Neural progenitor cell (in vitro differentiated cells): ENCODE data around the gene HSPB6. TPM values are rescaled to one million over a fixed set of nuclear protein-coding genes. Genes with fewer than 3 reads are reported as not detected.

Experiments used
- DNase-seq: peaks from one replicate; pipeline ENCODE4 v3.0.0-alpha.2; 2016; ENCODE audit warnings: low spot score
- H2AFZ ChIP-seq: fragments of 200-600 bp; sonication (generic); replicated peaks from 2 replicates; pipeline ENCODE4 v1.6.1; 2016; ENCODE audit warnings: antibody characterized with exemption
- H3F3A ChIP-seq: fragments of 200-600 bp; sonication (generic); 2 replicates; pipeline ENCODE4 v1.6.1; 2016; ENCODE audit warnings: antibody characterized with exemption, low read depth
- H3K27ac ChIP-seq: fragments of 200-600 bp; sonication (generic); 2 replicates; pipeline ENCODE4 v1.5.1; 2016; ENCODE audit warnings: mild to moderate bottlenecking
- H3K27me3 ChIP-seq: fragments of 200-600 bp; sonication (generic); 2 replicates; pipeline ENCODE4 v1.6.1; 2016; ENCODE audit warnings: mild to moderate bottlenecking, moderate library complexity
- H3K36me3 ChIP-seq: fragments of 200-600 bp; sonication (generic); 2 replicates; pipeline ENCODE4 v1.5.1; 2016
- H3K4me1 ChIP-seq: fragments of 200-600 bp; sonication (generic); 2 replicates; pipeline ENCODE4 v1.6.1; 2016; ENCODE audit warnings: mixed run types
- H3K4me2 ChIP-seq: fragments of 200-600 bp; sonication (generic); 2 replicates; pipeline ENCODE4 v1.6.1; 2016
- H3K4me3 ChIP-seq: fragments of 200-600 bp; sonication (generic); 2 replicates; pipeline ENCODE4 v1.5.1; 2016
- H3K79me2 ChIP-seq: fragments of 200-600 bp; sonication (generic); 2 replicates; pipeline ENCODE4 v1.6.1; 2016; ENCODE audit warnings: low read depth
- H3K9ac ChIP-seq: fragments of 200-600 bp; sonication (generic); 2 replicates; pipeline ENCODE4 v1.6.1; 2016
- H3K9me3 ChIP-seq: fragments of 200-600 bp; sonication (generic); 2 replicates; pipeline ENCODE4 v1.5.1; 2016; ENCODE audit warnings: low read depth
- H4K20me1 ChIP-seq: fragments of 200-600 bp; sonication (generic); 2 replicates; pipeline ENCODE4 v1.6.1; 2016; ENCODE audit warnings: low read depth
- H3K27ac Mint-ChIP-seq: 3 replicates; pipeline ENCODE4 v1.8.0; 2021; ENCODE audit warnings: mixed read lengths
- H3K27me3 Mint-ChIP-seq: 2 replicates; pipeline ENCODE4 v1.8.0; 2022; ENCODE audit warnings: low read depth, mild to moderate bottlenecking, inconsistent platforms, moderate library complexity, mixed read lengths; ENCODE audit not compliant: insufficient read depth
- H3K36me3 Mint-ChIP-seq: 3 replicates; pipeline ENCODE4 v1.8.0; 2021; ENCODE audit warnings: mixed read lengths
- H3K4me1 Mint-ChIP-seq: 3 replicates; pipeline ENCODE4 v1.8.0; 2021; ENCODE audit warnings: mixed read lengths
- H3K4me3 Mint-ChIP-seq: 3 replicates; pipeline ENCODE4 v1.8.0; 2021; ENCODE audit warnings: mild to moderate bottlenecking, moderate library complexity, mixed read lengths
- H3K9me3 Mint-ChIP-seq: 3 replicates; pipeline ENCODE4 v1.8.0; 2020; ENCODE audit warnings: mixed read lengths
- CTCF ChIP-seq: fragments of 200-600 bp; sonication (generic); IDR thresholded peaks from 2 replicates; pipeline ENCODE4 v1.5.1; 2017; ENCODE audit warnings: antibody characterized with exemption, mild to moderate bottlenecking
- EZH2 ChIP-seq: fragments of 200-600 bp; sonication (generic); IDR thresholded peaks from 2 replicates; pipeline ENCODE4 v1.6.1; 2017; ENCODE audit warnings: antibody characterized with exemption, mild to moderate bottlenecking, moderate library complexity
- EZH2phosphoT487 ChIP-seq: fragments of 200-600 bp; sonication (generic); IDR thresholded peaks from 2 replicates; pipeline ENCODE4 v1.6.1; 2017; ENCODE audit warnings: antibody characterized with exemption
- total RNA-seq: library from RNA; depleted of rRNA; stranded (reverse); fragments of >200 nt; gene quantifications from 2 replicates; pipeline ENCODE4 v1.2.3, GENCODE V29; 2015; ENCODE audit warnings: low replicate concordance

HSPB6 gene
- total RNA-seq, 1 donor from 2014 or later: not detected

- H3K27ac ChIP-seq: no peak overlapping the region
- no peaks in the 10 kb centered on the region for H3K9me3 ChIP-seq
- peaks cover 16% of the 10 kb centered on the region for H3K36me3 Mint-ChIP-seq
- no peaks in the 10 kb centered on the region for H3K36me3 ChIP-seq
- peaks cover 2% of the 10 kb centered on the region for H3K27me3 Mint-ChIP-seq
- peaks cover 10% of the 10 kb centered on the region for H3K4me1 Mint-ChIP-seq
- H3K4me2 ChIP-seq: no peak overlapping the region
- no peak overlapping the region for H3K4me3 ChIP-seq
- H3K9me3 Mint-ChIP-seq: no peaks in the 10 kb centered on the region
- no peak overlapping the region for H3K27ac Mint-ChIP-seq
- H4K20me1 ChIP-seq: peaks cover 13% of the 10 kb centered on the region
- no peak for DNase-seq
- H3K9ac ChIP-seq: no peak overlapping the region
- no peak overlapping the region for H2AFZ ChIP-seq
- no peaks in the 10 kb centered on the region for H3F3A ChIP-seq
- no peak for TF ChIP-seq EZH2phosphoT487
- TF ChIP-seq CTCF: no peak
- no peak for TF ChIP-seq EZH2
- H3K4me1 ChIP-seq: peaks cover 5% of the 10 kb centered on the region
- no peaks in the 10 kb centered on the region for H3K27me3 ChIP-seq
- H3K79me2 ChIP-seq: no peaks in the 10 kb centered on the region
- H3K4me3 Mint-ChIP-seq: peak overlapping the region; percentile 52
These were observed 9.8 kb upstream of the HSPB6 start for GRCh38 chr19:35766571-35767104.

GRCh38 chr19:35764432-35765315 lies 7.8 kb upstream of the HSPB6 start:
- Histone ChIP-seq H3K27ac (no peak overlapping the region), H3K9me3 (no peaks in the 10 kb centered on the region), H4K20me1 (peaks cover 20% of the 10 kb centered on the region), H3F3A (no peaks in the 10 kb centered on the region), H3K36me3 (no peaks in the 10 kb centered on the region), H3K79me2 (peaks cover 3% of the 10 kb centered on the region), H2AFZ (no peak overlapping the region), H3K4me3 (no peak overlapping the region), H3K4me1 (peaks cover 5% of the 10 kb centered on the region), H3K9ac (no peak overlapping the region), H3K4me2 (no peak overlapping the region), H3K27me3 (no peaks in the 10 kb centered on the region)
- Mint-ChIP-seq H3K27ac (no peak overlapping the region), H3K4me3 (no peak overlapping the region), H3K36me3 (peaks cover 18% of the 10 kb centered on the region), H3K27me3 (peaks cover 4% of the 10 kb centered on the region), H3K9me3 (no peaks in the 10 kb centered on the region), H3K4me1 (peaks cover 11% of the 10 kb centered on the region)
- DNase-seq: no peak
- no peak for TF ChIP-seq EZH2phosphoT487
- no peak for TF ChIP-seq EZH2
- no peak for TF ChIP-seq CTCF

GRCh38 chr19:35760711-35761349 lies 4.0 kb upstream of the HSPB6 start:
- peak; percentile 0 for DNase-seq
- H3K4me1 Mint-ChIP-seq: peaks cover 24% of the 10 kb centered on the region
- Histone ChIP-seq H2AFZ (no peak overlapping the region), H3K27me3 (peaks cover 13% of the 10 kb centered on the region), H3K4me1 (no peaks in the 10 kb centered on the region), H3K79me2 (peaks cover 16% of the 10 kb centered on the region), H4K20me1 (peaks cover 19% of the 10 kb centered on the region), H3F3A (peaks cover 13% of the 10 kb centered on the region), H3K27ac (no peak overlapping the region), H3K9me3 (no peaks in the 10 kb centered on the region), H3K9ac (no peak overlapping the region), H3K36me3 (no peaks in the 10 kb centered on the region), H3K4me3 (no peak overlapping the region), H3K4me2 (no peak overlapping the region)
- no peak overlapping the region for H3K27ac Mint-ChIP-seq
- no peaks in the 10 kb centered on the region for H3K9me3 Mint-ChIP-seq
- H3K4me3 Mint-ChIP-seq: no peak overlapping the region
- peaks cover 8% of the 10 kb centered on the region for H3K27me3 Mint-ChIP-seq
- peaks cover 9% of the 10 kb centered on the region for H3K36me3 Mint-ChIP-seq
- TF ChIP-seq EZH2phosphoT487: no peak
- TF ChIP-seq EZH2: no peak
- TF ChIP-seq CTCF: no peak
